K562 (cell line): ENCODE results near the gene TMEM217. TPM values are rescaled to one million over a fixed set of nuclear protein-coding genes. Genes with fewer than 3 reads are reported as not detected.

Experiments
- FOXP1 ChIP-seq: sonication (generic); formaldehyde crosslinking; IDR thresholded peaks from 2 replicates; pipeline ENCODE4 v1.8.0; 2022; ENCODE audit warnings: mild to moderate bottlenecking, missing genetic modification reagents
- HDGF ChIP-seq: fragments of 450-650 bp; IDR thresholded peaks from 2 replicates; pipeline ENCODE4 v1.6.1; 2016
- L3MBTL2 ChIP-seq: fragments of 450-650 bp; IDR thresholded peaks from 2 replicates; pipeline ENCODE4 v1.6.1; 2016; ENCODE audit warnings: mild to moderate bottlenecking, moderate library complexity
- MCM5 ChIP-seq: fragments of 450-650 bp; IDR thresholded peaks from 2 replicates; pipeline ENCODE4 v1.6.1; 2016; ENCODE audit warnings: low read depth
- MYC ChIP-seq, 2 experiments: fragments of 250-450 bp in 1 of 2; sonication (Bioruptor Pico) in 1 of 2; IDR thresholded peaks; 2 replicates each; pipeline versions ENCODE4 v1.5.1 to v1.6.1; 2012 to 2021; ENCODE audit warnings: low read depth in 2 of 2, borderline replicate concordance in 1 of 2, improper control_type of control experiment in 1 of 2, low read length in 1 of 2, mild to moderate bottlenecking in 1 of 2, moderate library complexity in 1 of 2
- NFE2L1 ChIP-seq: fragments of 450-650 bp; IDR thresholded peaks from 2 replicates; pipeline ENCODE4 v1.6.1; 2016; ENCODE audit warnings: missing genetic modification characterization, low read depth, mild to moderate bottlenecking, missing compliant biosample characterization, moderate library complexity, borderline replicate concordance
- NR4A1 ChIP-seq, 2 experiments: fragments of 250-450 bp in 1 of 2; fragments of 450-650 bp in 1 of 2; sonication (Bioruptor Pico) in 1 of 2; IDR thresholded peaks; 2 replicates each; pipeline versions ENCODE4 v1.4.0 to v1.6.1; 2016 to 2020; ENCODE audit warnings: mild to moderate bottlenecking in 2 of 2, missing compliant biosample characterization in 1 of 2, missing genetic modification characterization in 1 of 2, moderate library complexity in 1 of 2
- NUFIP1 ChIP-seq: fragments of 450-650 bp; IDR thresholded peaks from 2 replicates; pipeline ENCODE4 v1.6.1; 2018; ENCODE audit not compliant: partially characterized antibody
- SIX5 ChIP-seq, 2 experiments: IDR thresholded peaks; 2 replicates each; pipeline ENCODE4 v1.6.1; 2011; ENCODE audit warnings: low read length in 2 of 2, borderline replicate concordance in 1 of 2, low read depth in 1 of 2, mild to moderate bottlenecking in 1 of 2, moderate library complexity in 1 of 2; ENCODE audit not compliant: insufficient read depth in 1 of 2
- TAF1 ChIP-seq: IDR thresholded peaks from 2 replicates; pipeline ENCODE4 v1.6.1; 2011; ENCODE audit warnings: mild to moderate bottlenecking, low read length, moderate library complexity; ENCODE audit not compliant: insufficient read depth, control insufficient read depth, severe bottlenecking; ENCODE audit errors: extremely low read depth
- U2AF1 ChIP-seq: fragments of 200-400 bp; formaldehyde crosslinking; optimal IDR thresholded peaks from 2 replicates; pipeline ENCODE3; 2017; ENCODE audit warnings: mild to moderate bottlenecking, low read depth, low read length, moderate library complexity
- ZNF12 ChIP-seq: sonication (generic); formaldehyde crosslinking; IDR thresholded peaks from 2 replicates; pipeline ENCODE4 v1.4.0; 2020; ENCODE audit warnings: mild to moderate bottlenecking, missing genetic modification reagents
- ZNF354B ChIP-seq: fragments of 250-450 bp; sonication (Bioruptor Pico); IDR thresholded peaks from 2 replicates; pipeline ENCODE4 v1.4.0; 2020
- polyA plus RNA-seq, 8 experiments: library from polyadenylated mRNA; depleted of rRNA in 4 of 8; stranded (reverse) in 5 of 8; unstranded in 3 of 8; fragments of >200 nt; fragmentation: Nextera tagmentation in 2 of 8; fragmentation: Illumina TruSeq in 1 of 8; extraction: Ambion mirVana in 2 of 8; extraction: Trizol in 1 of 8; gene quantifications; 2 replicates each; pipeline versions ENCODE4 v1.2.1 to v1.2.3, GENCODE V29; 2011 to 2014; ENCODE audit warnings: inconsistent platforms in 1 of 8, missing spikeins in 1 of 8
- total RNA-seq, 7 experiments: library from RNA; depleted of rRNA in 6 of 7; stranded (reverse); fragments of >200 nt in 6 of 7; fragmentation: Illumina TruSeq in 2 of 7; extraction: Trizol in 2 of 7; gene quantifications; 2 replicates each; pipeline versions ENCODE4 v1.2.1 to v1.2.3, GENCODE V29; 2011 to 2021; ENCODE audit warnings: low replicate concordance in 1 of 7
- TF ChIP-seq, protein P1 (sequence below): fragments of 250-450 bp; sonication (Bioruptor Pico); IDR thresholded peaks from 2 replicates; pipeline ENCODE4 v1.8.0; 2022; ENCODE audit warnings: moderate library complexity, mild to moderate bottlenecking, inconsistent platforms
- TF ChIP-seq, protein P2 (sequence below): fragments of 250-450 bp; sonication (Bioruptor Pico); IDR thresholded peaks from 2 replicates; pipeline ENCODE4 v1.5.0; 2021; ENCODE audit warnings: mild to moderate bottlenecking, moderate library complexity
- TF ChIP-seq, protein P3 (sequence below): fragments of 450-650 bp; IDR thresholded peaks from one replicate; pipeline ENCODE4 v1.6.1; 2018; ENCODE audit warnings: mild to moderate bottlenecking, moderate library complexity; ENCODE audit not compliant: partially characterized antibody
- TF ChIP-seq, protein P4 (sequence below): IDR thresholded peaks from 2 replicates; pipeline ENCODE4 v1.6.1; 2012; ENCODE audit warnings: low read depth, low read length, improper control_type of control experiment, borderline replicate concordance
- TF ChIP-seq, protein P5 (sequence below): fragments of 450-650 bp; conservative IDR thresholded peaks from 2 replicates; pipeline ENCODE4 v1.6.1; 2016; ENCODE audit warnings: missing genetic modification characterization, low read depth, mild to moderate bottlenecking, missing compliant biosample characterization, moderate library complexity

Gene TMEM217
- total and polyA plus RNA-seq, 9 of the 15 experiments (the other 6 are each of a cell fraction or from before 2014, with no cell fraction given), result 1.3 to 8.0 (median 1.9) TPM

DNA sequence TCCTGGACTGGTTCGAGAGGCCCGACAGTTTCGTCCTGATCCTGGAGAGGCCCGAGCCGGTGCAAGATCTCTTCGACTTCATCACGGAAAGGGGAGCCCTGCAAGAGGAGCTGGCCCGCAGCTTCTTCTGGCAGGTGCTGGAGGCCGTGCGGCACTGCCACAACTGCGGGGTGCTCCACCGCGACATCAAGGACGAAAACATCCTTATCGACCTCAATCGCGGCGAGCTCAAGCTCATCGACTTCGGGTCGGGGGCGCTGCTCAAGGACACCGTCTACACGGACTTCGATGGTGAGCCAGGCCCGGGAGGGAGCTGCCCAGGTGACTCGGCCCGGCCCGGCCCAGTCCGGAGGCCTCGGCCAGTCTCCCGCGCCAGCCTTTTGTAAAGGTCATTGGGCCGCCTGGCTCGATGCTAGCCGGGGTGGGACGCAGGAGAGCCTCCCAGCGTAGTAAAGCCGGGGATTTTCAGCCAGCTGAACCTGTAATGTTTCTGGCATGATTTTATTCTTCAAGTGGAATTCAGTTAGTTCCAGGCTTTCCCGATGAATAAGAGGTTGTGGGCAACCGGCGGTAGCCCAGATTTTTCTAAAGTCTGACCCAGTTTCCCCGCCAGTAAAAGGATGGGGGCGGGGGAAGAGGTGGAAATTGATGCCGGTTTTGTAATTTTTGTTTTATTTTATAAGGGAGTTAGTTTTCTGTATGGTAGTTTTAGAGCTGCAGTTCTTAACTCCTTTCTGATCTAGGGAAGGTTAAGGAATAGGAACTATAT lies 86.6 kb downstream of the TMEM217 start (continued):
- TF ChIP-seq NR4A1 (CRISPR knock-in tag; IDR thresholded peaks at IDR 0.05) (no peak), NR4A1 (tag; IDR thresholded peaks at IDR 0.05) (no peak), ZNF354B (no peak), ZNF12 (CRISPR knock-in tag) (no peak), HDGF (no peak; the same call in 1 of the 2 replicates), TAF1 (peak; percentile 38), NUFIP1 (no peak), MYC (IDR thresholded peaks at IDR 0.05; ENCODE audit: low read depth, low read length) (no peak), MYC (CRISPR knock-in tag; IDR thresholded peaks at IDR 0.05; ENCODE audit: borderline replicate concordance, low read depth) (peak; percentile 16; the same call in 1 of the 2 replicates), NFE2L1 (tag) (no peak), U2AF1 (no peak), L3MBTL2 (no peak), SIX5 (IDR thresholded peaks at IDR 0.05; ENCODE audit: borderline replicate concordance in 1 of 2, insufficient read depth in 1 of 2, low read depth in 1 of 2, low read length in 2 of 2) (no peak), MCM5 (no peak), FOXP1 (CRISPR knock-in tag) (peak; percentile 40; the same call in 1 of the 2 replicates)
- TF ChIP-seq, protein P1, sequence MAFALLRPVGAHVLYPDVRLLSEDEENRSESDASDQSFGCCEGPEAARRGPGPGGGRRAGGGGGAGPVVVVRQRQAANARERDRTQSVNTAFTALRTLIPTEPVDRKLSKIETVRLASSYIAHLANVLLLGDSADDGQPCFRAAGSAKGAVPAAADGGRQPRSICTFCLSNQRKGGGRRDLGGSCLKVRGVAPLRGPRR (CRISPR knock-in tag), result no peak; the same call in 1 of the 2 replicates
- TF ChIP-seq, protein P2, sequence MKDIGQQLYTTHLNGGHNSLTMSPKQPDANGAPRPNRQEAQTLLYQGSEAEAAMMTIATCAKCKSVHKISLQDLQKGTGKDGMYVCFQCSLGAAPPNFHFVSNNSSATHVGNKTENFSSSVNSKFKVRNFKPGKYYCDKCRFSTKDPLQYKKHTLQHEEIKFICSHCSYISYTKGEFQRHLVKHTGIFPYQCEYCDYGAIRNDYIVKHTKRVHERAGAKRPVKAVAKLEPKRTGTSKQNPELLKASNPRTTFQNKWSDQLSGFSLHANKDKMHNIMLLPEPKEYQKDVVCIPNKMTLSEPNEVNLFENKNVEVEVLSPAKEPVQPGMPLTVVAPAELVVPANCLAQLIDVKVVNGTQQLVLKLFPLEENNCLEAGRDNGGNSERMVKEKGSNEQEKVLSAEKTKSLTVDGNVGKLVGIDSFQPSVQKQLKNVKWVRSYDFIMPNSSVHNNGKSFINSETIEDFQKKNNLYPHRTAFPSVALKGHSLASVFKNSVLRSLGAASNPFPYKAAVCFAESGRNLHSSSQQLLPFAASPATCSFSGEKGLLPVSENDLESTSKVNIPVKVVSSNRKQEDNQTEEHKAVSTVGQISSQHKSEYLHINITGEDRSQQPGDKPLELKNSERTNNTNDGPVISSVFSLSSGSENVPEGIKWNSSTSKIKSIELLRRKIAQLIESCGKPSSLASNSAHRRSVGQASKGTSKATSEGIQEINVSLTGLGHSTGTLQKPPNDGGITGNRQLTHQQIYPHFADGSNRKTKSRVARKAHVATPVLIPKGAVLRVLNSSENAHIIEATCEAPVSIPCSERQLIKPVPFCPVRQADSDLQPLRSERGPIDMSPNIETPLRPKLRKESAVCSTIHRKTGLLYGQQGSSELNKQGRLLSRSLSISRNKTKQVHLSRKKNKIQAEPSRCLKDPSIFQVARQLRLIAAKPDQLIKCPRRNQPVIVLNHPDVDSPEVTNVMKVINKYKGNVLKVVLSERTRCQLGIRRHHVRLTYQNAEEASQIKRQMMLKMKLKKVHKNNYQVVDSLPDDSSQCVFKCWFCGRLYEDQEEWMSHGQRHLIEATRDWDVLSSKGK (CRISPR knock-in tag), result no peak
- TF ChIP-seq, protein P3, sequence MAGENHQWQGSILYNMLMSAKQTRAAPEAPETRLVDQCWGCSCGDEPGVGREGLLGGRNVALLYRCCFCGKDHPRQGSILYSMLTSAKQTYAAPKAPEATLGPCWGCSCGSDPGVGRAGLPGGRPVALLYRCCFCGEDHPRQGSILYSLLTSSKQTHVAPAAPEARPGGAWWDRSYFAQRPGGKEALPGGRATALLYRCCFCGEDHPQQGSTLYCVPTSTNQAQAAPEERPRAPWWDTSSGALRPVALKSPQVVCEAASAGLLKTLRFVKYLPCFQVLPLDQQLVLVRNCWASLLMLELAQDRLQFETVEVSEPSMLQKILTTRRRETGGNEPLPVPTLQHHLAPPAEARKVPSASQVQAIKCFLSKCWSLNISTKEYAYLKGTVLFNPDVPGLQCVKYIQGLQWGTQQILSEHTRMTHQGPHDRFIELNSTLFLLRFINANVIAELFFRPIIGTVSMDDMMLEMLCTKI, result no peak
- TF ChIP-seq, protein P4, sequence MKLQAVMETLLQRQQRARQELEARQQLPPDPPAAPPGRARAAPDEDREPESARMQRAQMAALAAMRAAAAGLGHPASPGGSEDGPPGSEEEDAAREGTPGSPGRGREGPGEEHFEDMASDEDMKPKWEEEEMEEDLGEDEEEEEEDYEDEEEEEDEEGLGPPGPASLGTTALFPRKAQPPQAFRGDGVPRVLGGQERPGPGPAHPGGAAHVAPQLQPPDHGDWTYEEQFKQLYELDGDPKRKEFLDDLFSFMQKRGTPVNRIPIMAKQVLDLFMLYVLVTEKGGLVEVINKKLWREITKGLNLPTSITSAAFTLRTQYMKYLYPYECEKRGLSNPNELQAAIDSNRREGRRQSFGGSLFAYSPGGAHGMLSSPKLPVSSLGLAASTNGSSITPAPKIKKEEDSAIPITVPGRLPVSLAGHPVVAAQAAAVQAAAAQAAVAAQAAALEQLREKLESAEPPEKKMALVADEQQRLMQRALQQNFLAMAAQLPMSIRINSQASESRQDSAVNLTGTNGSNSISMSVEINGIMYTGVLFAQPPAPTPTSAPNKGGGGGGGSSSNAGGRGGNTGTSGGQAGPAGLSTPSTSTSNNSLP, result no peak
- TF ChIP-seq, protein P5, sequence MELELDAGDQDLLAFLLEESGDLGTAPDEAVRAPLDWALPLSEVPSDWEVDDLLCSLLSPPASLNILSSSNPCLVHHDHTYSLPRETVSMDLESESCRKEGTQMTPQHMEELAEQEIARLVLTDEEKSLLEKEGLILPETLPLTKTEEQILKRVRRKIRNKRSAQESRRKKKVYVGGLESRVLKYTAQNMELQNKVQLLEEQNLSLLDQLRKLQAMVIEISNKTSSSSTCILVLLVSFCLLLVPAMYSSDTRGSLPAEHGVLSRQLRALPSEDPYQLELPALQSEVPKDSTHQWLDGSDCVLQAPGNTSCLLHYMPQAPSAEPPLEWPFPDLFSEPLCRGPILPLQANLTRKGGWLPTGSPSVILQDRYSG (tag), result no peak
